HG03095 (cell line): ENCODE measurements around the gene ZBTB16.

Experiments used
- ATAC-seq: cut with Tn5 transposase; IDR thresholded peaks from one replicate; pipeline ENCODE4 v1.9.1; 2021; ENCODE audit warnings: moderate library complexity; ENCODE audit not compliant: unreplicated experiment

ZBTB16 gene

GRCh38 chr11:114059278-114059983, at the start of gene ZBTB16:
ZBTB16 (plus strand) TSS chr11:114059711; CDS start chr11:114063301, 3,590 bp downstream.
- ATAC-seq = no peak

DNA sequence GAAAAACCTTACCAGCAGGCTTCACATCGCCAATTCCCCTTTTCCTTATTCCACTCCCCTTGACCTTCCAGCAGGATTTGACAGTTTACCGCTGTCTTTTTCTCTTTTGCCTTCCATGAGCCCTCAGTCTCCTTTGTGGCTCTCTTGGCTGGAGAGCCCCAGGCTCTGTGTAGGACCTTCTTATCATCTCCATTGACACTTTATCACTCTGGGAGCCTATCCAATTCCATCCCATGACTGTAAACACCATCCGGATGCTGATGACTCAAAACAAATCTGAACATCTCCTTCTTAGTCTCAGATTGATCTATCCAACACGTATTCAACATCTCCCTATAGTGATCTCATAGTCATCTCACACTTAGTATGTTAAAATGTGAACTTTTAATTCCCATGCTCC, 48.6 kb upstream of the ZBTB16 start:
- ATAC-seq = no peak

DNA sequence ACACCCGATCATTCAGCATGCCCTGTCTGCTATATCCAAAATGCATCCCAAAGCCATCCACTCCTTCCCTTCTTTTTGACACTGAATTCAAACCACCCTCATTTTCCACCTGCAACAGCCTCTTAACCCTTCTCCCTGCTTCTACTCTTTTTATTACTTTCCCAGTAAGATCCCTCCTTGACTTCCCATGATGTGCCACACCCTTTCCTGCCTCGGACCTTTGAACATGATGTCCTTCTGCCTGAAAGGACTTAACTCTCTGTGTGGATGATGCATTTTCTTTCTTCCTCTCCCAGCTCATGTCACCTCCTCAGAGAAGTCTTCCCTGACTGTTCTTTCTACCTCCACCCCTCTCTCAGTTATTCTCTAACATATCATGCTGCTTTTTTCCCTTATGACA, 48.1 kb upstream of the ZBTB16 start:
- no peak for ATAC-seq

GRCh38 chr11:114015117-114015516, 44.4 kb upstream of the ZBTB16 start:
- ATAC-seq = no peak

- no peak for ATAC-seq
These were observed 42.5 kb upstream of the ZBTB16 start for GRCh38 chr11:114016986-114017385.

DNA sequence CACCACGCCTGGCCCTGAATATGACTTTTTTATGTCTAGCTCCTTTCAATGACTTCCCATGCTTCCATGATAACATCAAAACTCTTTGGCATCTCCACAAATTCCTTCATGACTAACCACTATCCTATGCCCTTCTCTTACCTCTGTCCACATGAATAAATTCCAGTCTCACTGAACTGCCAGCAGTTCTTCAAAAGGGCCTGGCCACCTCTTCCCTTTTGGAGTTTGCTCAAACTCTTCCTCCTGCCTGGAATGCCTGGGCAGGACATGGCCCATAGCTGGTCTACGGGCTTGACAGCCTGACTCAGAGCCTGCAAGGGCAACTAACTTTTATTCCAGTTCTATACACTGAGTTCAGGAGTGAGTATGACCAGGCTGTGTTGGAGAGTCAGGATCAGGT, 41.8 kb upstream of the ZBTB16 start:
- ATAC-seq = no peak

- ATAC-seq = no peak
These were observed 40.5 kb upstream of the ZBTB16 start for GRCh38 chr11:114019046-114019445.

- ATAC-seq = no peak
These were observed 39.9 kb upstream of the ZBTB16 start for GRCh38 chr11:114019574-114019973.

DNA sequence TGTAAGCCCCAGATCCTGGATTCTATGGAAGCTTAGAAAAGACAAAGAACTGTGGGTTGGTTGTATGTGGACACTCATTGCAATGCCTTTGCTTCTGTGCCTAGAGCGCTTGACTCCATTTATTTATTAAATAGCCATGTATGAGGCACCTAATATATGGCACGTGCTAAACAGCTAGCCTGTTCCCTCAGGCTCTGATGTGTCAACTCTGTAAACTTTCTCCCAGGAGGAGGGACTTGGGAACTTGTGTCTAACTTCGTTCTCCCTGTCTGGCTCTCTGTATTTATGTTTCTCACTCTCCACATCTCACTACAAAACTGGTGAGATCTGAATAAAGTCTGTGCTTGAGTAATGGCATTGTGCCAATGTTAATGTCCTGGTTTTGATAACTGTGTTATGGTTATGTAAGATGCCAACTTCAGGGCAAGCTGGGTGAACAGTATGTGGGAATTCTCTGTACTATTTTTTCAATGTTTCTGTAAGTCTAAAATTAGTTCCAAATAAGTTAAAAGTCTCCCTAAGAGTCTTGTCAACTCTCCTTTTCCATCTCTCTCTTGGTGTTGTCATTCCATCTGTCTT, 34.1 kb upstream of the ZBTB16 start:
- ATAC-seq = no peak

DNA sequence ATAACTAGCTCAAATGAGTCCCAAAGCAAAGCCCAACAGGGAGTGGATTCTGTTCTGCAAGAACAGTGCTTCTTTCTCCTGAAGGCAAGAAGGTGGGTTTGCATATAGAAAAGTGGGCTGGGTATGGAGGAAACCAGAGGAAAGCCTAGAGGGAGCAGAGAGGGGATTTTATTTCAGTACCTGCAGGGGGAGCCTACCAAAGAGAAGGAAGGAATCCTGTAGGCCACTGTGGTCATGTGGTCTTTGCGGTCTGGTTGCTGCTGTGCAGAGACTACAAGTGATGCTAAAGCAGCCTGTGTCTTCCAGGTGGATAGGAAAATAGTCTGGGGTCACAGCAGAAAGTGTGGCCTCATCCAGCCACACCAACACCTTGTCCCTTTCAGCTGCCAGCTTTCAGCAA, 33.2 kb upstream of the ZBTB16 start:
- ATAC-seq = no peak

DNA sequence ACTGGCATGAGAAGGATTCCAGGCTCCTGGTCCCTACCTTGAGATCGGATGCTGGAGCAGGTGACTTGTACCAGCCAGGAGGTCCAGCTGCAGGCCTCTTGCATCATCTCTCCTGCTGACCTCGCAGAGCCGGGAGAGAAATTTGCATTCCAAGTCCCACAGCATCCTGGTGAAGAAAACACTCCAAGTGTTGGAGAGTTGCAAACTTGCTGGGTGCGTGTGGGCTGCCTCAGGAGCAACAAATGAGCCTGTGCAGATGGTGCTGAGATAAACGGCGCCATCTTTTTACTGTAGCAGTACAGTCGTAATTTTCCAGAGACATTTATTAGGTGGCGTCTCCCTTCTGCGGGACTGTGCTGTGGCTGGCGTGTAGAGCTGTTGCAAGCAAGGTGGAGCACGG, 32.1 kb upstream of the ZBTB16 start:
- ATAC-seq = no peak

GRCh38 chr11:114027926-114028325, 31.6 kb upstream of the ZBTB16 start:
- no peak for ATAC-seq

- ATAC-seq = no peak
These were observed 28.1 kb upstream of the ZBTB16 start for GRCh38 chr11:114031246-114031966.

- no peak for ATAC-seq
These were observed 27.6 kb upstream of the ZBTB16 start for GRCh38 chr11:114031967-114032320.

- no peak for ATAC-seq
These were observed 26.4 kb upstream of the ZBTB16 start for GRCh38 chr11:114033066-114033465.

DNA sequence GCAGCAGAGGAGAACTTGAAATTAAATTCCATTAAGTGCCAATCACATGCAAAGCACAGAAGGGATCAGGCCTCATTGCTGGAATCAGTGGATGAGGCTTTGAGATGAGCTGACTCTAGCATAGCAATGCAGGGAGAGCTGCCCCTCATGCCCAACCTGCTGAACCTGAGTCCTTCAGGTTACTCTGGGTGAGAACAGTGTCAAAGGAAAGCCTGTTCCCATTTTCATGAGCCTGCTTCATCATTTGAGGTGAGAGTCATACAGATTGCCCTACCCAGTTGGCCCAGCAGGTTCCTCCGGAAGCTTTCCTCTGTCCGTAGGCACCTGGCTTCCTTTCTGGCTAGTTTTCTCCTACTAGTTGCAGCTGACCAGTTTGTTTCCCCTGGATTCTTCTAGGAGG, 25.9 kb upstream of the ZBTB16 start:
- ATAC-seq = no peak

- no peak for ATAC-seq
These were observed 24.6 kb upstream of the ZBTB16 start for GRCh38 chr11:114034956-114035355.

DNA sequence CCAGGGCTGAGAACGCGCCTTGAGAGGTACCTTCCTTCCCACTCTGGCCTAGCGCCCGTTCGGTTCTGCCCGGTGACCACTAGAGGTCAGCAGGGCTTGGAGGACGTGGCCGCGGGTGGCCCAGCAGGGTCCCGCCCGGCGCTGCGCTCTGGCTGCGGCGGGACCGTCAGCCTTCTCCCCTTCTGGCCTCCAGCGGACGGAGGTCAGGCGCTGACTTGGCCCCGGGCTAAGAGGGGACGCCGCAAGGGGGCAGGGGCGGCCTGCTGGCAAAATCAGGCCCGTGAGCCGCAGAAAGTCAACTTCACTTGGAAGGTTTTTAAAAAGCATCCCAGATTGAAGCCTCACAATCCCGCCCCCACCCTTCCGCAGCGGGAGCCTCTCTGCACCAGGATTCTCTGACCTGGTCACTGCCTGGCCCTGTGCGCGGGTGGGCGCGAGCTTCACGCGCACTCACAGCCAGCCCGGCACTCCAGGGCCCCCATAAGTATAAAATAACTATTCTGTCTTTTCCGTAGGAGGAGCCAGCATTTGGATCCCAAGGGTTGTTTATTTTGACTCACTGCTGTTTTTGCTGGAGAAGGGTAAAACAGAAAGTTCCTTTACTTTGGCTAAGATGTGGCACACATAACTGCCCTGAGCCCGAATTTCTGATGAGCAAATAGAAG, 23.2 kb upstream of the ZBTB16 start:
- no peak for ATAC-seq

DNA sequence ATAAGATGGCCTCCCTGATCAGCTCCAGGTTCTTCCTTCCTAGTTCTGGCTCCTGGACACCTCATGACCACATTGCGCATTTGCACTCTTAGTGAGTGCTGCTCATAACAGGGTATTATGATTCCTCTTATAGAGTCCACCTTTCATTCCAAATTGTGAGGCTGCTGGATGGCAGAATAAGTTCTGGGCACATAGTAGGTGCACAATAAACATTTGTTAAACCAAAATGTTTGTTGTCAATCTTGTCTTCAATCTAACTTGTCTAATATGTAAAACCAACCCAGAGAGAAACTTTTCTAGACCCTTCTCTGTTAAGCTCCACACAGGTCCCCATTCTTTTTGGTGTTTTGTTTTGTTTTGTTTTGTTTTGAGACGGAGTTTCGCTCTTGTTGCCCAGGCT, 22.6 kb upstream of the ZBTB16 start:
- ATAC-seq = no peak

DNA sequence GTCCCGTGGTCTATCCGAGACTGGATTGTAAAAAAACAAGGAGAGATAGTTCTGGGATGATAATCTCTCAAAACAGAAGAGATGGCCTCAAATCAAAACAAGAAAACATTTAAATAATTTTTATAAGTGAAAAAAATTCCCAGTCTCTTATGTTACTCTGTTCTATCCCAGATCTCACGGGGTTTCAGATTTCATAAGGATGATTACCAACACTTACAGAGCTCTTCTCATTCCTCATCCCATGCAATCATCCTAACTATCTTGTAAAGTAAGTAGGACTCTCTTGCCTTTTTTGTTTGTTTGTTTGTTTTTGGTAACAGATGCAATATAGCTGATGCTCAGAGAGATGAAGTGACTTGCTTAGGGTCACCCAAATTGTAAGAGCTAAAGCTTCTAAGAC, 20.0 kb upstream of the ZBTB16 start:
- no peak for ATAC-seq

GRCh38 chr11:114040706-114041211, 18.8 kb upstream of the ZBTB16 start:
- ATAC-seq = no peak

DNA sequence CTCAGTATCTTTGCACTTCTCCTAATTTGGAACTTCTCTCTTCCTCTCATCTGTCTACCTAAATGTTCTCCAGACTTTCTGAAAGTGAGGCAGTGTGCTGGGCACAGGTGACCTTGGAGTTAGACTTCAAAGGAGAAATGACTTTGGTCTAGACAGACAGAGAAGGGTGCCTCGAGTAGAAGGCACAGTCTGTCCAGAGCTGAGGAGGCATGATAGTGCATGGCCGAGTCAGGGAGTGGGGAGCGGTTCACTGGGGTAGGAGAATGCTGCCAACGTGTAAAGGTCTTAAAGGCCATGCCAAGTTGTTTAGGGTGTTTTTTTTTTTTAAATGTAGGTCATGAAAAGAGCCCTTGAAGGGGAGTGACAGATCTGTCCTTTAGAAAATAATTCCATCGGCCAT, 17.3 kb upstream of the ZBTB16 start:
- ATAC-seq = no peak
